Measurements from ENCODE around the gene CA10.

CA10 gene

DNA sequence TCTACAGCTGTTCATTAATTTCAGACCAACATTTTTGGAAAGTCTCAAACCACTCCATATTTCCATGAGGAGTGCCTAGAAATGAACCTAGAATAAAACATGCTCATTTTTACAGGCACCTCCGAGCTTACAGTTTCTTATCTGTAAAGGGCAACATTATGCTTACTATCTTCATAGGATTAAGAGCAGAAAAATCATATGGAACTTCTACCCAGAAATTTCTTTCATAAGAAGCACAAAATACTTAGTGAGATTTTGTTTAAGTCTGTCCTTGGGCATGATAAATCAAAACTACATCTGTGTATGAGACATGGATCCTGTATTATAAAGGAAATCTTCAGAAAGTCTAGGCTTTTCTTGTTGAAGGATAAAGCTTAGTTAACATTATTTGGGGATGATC lies 187.4 kb downstream of the CA10 start:
- Mint-ChIP-seq H3K27ac (no peak overlapping the region), H3K4me1 (ENCODE audit: low read depth) (no peaks in the 10 kb centered on the region), H3K9me3 (peaks cover 2% of the 10 kb centered on the region), H3K27me3 (no peaks in the 10 kb centered on the region), H3K36me3 (ENCODE audit: low read depth) (no peaks in the 10 kb centered on the region), H3K4me3 (no peak overlapping the region)
- DNase-seq = no peak

DNA sequence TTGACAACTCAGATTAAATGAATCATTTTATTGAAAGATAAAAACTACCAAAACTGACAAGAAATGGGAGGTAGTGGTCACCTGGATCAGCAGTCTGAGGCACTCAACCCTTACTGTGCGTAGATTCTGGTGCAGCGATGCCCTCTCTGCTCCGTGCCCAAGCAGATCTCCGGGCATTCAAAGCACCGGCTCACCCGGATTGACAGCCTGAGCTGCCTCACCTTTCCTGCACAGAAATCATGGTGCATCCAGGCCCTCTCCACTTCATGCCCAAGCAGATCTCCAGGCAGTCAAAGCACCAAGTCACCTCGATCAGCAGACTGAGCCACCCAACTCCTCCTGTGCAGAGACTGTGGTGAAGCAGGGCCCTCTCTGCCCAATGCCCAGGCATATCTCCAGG lies 196.8 kb downstream of the CA10 start:
- H3K4me3 Mint-ChIP-seq = no peak overlapping the region

DNA sequence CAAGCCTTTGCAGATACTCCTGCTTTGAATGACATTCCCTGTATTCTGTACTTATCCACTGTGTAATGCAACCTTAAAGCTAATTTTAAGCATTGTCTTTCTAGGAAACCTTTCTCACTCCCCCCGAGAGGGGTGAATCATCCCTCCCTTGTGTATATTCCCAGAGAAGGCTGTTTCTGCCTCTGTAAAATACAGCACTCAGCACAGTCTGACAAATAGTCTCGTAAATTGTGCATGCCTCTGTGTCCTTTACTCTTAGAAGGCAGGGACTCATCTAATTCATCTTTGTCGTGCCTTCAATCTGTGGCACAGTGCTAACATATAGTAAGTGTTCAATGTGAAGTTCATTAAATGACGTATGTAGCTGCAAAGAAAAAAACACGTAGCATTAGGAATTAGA lies 200.7 kb downstream of the CA10 start:
- Mint-ChIP-seq H3K27ac (no peak overlapping the region), H3K36me3 (ENCODE audit: low read depth) (no peaks in the 10 kb centered on the region), H3K4me1 (ENCODE audit: low read depth) (no peaks in the 10 kb centered on the region), H3K27me3 (peaks cover 2% of the 10 kb centered on the region), H3K9me3 (peaks cover 8% of the 10 kb centered on the region), H3K4me3 (no peak overlapping the region)
- DNase-seq = no peak

More for the DNA sequence above, 196.8 kb downstream of the CA10 start:
- H3K36me3 Mint-ChIP-seq (ENCODE audit: low read depth) = no peaks in the 10 kb centered on the region
- peaks cover 22% of the 10 kb centered on the region for H3K9me3 Mint-ChIP-seq
- no peaks in the 10 kb centered on the region for H3K27me3 Mint-ChIP-seq
- no peak for DNase-seq
- H3K27ac Mint-ChIP-seq = no peak overlapping the region
- no peaks in the 10 kb centered on the region for H3K4me1 Mint-ChIP-seq (ENCODE audit: low read depth)

DNA sequence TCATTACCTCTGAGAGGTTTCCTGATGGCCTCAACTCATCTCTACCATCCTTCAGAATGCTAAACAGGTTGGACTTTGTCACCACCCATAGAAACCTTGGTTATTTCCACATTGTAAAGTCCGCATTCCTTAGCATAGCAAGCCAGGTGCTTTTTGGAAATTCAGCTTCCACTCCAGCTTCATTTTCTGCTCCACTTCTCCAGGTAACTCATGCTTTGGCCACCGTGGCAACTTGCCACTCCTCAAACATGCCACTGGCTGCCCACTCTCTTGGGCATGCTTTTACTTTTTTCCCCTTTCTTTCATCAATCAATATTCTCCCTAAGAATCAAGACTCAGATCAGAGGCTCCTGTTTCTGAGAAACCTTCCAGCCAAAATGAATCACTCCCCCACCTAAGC lies 203.3 kb downstream of the CA10 start:
- no peaks in the 10 kb centered on the region for H3K4me1 Mint-ChIP-seq (ENCODE audit: low read depth)
- DNase-seq = no peak
- H3K4me3 Mint-ChIP-seq = no peak overlapping the region
- no peak overlapping the region for H3K27ac Mint-ChIP-seq
- no peaks in the 10 kb centered on the region for H3K9me3 Mint-ChIP-seq
- H3K27me3 Mint-ChIP-seq = peaks cover 2% of the 10 kb centered on the region
- H3K36me3 Mint-ChIP-seq (ENCODE audit: low read depth) = no peaks in the 10 kb centered on the region

DNA sequence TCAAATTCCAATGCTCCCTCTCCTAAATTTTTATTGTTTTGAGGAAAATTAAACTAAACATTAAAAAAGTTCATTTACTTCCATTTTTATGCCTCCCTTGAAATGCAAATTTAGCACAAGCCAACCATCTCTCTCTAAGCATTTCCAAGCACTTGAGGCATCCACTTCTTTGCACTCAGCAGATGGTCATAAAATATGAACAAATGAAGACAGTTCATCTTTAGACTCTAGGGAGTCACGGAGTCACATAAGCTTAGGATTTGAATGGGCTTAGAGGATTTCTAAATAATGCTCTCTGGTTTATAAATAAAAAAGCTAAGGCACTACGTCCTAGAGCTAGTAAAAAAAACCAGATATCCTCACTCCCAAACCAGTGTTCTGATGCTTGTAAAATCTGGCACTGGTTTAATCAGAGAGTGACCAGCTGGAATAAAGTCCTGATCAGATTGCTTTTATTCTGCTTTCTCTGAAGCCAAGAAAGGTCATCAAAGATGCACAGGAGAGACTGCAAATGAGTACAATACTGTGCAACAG lies 204.2 kb downstream of the CA10 start:
- DNase-seq = no peak
- no peaks in the 10 kb centered on the region for H3K4me1 Mint-ChIP-seq (ENCODE audit: low read depth)
- no peaks in the 10 kb centered on the region for H3K9me3 Mint-ChIP-seq
- no peaks in the 10 kb centered on the region for H3K36me3 Mint-ChIP-seq (ENCODE audit: low read depth)
- H3K27ac Mint-ChIP-seq = no peak overlapping the region
- H3K4me3 Mint-ChIP-seq = no peak overlapping the region
- H3K27me3 Mint-ChIP-seq = peaks cover 2% of the 10 kb centered on the region

DNA sequence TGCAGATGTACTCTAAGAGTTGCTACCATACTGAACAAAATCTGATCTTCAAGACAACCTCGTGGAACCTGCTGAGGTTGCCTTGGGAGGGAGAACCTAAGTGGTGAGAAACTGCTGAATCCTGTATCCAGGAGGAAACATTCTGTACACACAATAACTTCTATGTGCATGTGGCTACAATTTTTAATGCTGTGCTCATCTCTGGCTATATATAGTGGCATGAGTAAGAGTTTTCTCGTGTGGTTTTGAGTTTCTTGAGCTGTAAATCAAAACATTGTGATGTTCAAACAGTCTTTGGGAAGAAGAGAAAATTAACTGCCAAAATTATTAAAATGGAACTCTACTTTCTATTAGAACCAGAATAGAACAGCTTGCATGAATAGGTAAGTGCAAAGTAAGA lies 206.8 kb downstream of the CA10 start:
- Mint-ChIP-seq H3K9me3 (no peaks in the 10 kb centered on the region), H3K4me3 (no peak overlapping the region), H3K4me1 (ENCODE audit: low read depth) (no peaks in the 10 kb centered on the region), H3K27ac (no peak overlapping the region), H3K36me3 (ENCODE audit: low read depth) (no peaks in the 10 kb centered on the region), H3K27me3 (peaks cover 8% of the 10 kb centered on the region)
- no peak for DNase-seq

DNA sequence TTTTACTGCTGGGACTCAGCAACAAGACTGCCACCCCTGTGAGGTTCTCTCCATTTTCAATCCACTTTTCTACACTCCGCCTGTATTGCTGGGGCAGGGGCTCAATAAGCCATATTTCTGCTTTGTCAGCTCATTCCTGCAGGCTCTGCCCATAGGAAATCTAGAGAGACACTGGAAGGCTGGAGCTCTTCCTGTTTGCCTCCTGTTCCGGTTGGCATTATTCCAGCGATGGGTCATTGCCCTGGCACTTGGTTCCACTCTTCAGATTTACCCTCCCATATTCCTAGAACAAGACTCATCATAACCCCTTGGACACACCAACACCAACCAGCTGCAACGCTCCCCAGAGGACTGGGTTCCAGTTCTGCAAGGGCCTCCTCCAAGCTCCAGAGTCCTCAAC lies 210.4 kb downstream of the CA10 start:
- no peak overlapping the region for H3K27ac Mint-ChIP-seq

DNA sequence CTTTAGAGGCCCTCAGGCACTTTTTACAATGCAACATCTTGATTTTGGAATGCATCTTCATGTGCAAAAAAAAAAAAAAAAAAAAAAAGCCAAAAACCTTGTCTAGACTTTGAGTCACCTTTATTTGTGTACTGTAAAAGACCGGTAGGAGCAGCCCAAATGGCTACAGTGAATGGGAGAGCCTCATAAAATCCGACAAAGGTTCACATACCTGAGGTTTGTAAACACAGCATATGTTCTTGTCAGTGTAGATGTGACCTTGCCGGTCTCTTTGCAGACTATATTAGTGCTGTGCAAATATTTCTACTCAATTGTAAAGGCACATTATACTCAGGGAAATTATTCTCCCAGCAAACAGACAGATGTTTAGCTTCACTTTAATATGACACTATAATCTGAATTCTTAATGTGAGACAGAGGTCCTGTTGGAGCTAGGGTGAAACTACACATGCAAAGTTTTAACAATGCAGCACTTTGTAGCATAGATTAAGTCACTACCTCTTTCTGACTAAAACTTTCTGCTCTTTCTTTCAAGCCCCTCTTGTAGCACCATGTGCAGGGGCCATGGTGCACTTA lies 211.3 kb downstream of the CA10 start:
- no peaks in the 10 kb centered on the region for H3K36me3 Mint-ChIP-seq (ENCODE audit: low read depth)
- no peak overlapping the region for H3K27ac Mint-ChIP-seq
- DNase-seq = no peak
- peaks cover 9% of the 10 kb centered on the region for H3K27me3 Mint-ChIP-seq
- no peaks in the 10 kb centered on the region for H3K9me3 Mint-ChIP-seq
- H3K4me3 Mint-ChIP-seq = no peak overlapping the region
- no peaks in the 10 kb centered on the region for H3K4me1 Mint-ChIP-seq (ENCODE audit: low read depth)

More for the DNA sequence above, 210.4 kb downstream of the CA10 start:
- H3K4me3 Mint-ChIP-seq = no peak overlapping the region
- no peaks in the 10 kb centered on the region for H3K4me1 Mint-ChIP-seq (ENCODE audit: low read depth)
- H3K9me3 Mint-ChIP-seq = no peaks in the 10 kb centered on the region
- peaks cover 9% of the 10 kb centered on the region for H3K27me3 Mint-ChIP-seq
- no peak for DNase-seq
- no peaks in the 10 kb centered on the region for H3K36me3 Mint-ChIP-seq (ENCODE audit: low read depth)

DNA sequence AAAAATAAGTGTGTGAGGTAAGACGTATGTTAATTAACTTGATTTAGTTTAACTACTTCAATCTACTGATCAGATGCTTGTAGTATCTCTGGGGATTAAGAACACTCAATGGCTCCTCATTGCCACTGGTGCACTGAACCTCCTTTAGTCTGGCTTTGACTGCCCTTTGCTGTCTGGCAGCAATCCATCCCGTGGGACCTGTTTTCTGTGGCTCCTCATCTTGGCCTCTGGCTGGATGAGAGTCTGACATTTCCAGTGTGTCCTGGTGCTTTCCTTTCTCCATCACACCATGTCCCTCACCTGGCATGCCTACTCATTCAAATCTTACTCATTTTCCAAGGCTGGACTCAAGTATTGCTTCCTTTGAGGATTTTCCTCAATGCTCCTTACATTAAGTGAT lies 212.2 kb downstream of the CA10 start:
- no peak overlapping the region for H3K27ac Mint-ChIP-seq
- no peak for DNase-seq
- no peaks in the 10 kb centered on the region for H3K36me3 Mint-ChIP-seq (ENCODE audit: low read depth)
- peaks cover 9% of the 10 kb centered on the region for H3K27me3 Mint-ChIP-seq
- H3K4me1 Mint-ChIP-seq (ENCODE audit: low read depth) = no peaks in the 10 kb centered on the region
- H3K9me3 Mint-ChIP-seq = no peaks in the 10 kb centered on the region
- H3K4me3 Mint-ChIP-seq = no peak overlapping the region

DNA sequence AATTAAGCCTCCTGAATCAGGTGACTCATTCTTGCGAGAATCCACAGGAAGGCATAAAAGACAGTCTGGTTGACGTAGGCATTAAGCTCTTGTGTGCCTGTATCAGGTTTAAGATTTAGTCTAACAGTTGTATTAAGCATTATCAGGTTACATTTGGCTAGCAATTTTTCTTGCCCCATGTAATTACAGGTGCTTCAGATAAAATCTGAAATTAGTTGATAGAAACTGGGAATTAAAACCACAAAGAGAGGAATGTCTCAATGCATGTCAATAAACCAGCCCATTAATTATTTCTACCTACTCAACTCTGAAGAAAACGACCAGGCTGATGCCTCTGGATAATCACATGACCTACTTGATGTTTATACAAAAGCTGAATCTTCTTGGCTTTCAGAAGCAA lies 217.2 kb downstream of the CA10 start:
- Mint-ChIP-seq H3K36me3 (ENCODE audit: low read depth) (no peaks in the 10 kb centered on the region), H3K27me3 (peaks cover 3% of the 10 kb centered on the region), H3K4me1 (ENCODE audit: low read depth) (no peaks in the 10 kb centered on the region), H3K4me3 (no peak overlapping the region), H3K9me3 (no peaks in the 10 kb centered on the region), H3K27ac (no peak overlapping the region)
- DNase-seq = no peak

DNA sequence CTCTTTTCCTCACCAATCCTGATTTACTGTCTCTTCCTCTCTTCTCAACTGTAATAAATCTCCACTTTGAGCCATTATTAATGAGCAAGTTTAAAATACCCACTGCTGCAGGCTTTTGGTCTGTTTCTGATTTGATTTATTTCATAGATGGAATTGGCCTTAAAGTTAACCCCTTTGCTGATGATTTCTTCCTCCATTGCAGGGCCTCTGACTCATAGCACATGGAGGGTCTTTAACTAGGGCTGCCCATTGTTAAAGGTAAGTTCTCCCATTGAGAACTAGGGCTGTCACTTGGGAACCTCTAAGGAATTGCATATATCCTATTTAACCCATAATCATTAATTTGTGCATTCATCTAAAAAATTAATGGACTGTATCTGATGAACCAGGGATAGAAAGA lies 221.2 kb downstream of the CA10 start:
- no peak overlapping the region for H3K27ac Mint-ChIP-seq
- no peaks in the 10 kb centered on the region for H3K27me3 Mint-ChIP-seq
- H3K4me3 Mint-ChIP-seq = no peak overlapping the region
- no peaks in the 10 kb centered on the region for H3K36me3 Mint-ChIP-seq (ENCODE audit: low read depth)
- no peaks in the 10 kb centered on the region for H3K9me3 Mint-ChIP-seq
- no peaks in the 10 kb centered on the region for H3K4me1 Mint-ChIP-seq (ENCODE audit: low read depth)
- no peak for DNase-seq

DNA sequence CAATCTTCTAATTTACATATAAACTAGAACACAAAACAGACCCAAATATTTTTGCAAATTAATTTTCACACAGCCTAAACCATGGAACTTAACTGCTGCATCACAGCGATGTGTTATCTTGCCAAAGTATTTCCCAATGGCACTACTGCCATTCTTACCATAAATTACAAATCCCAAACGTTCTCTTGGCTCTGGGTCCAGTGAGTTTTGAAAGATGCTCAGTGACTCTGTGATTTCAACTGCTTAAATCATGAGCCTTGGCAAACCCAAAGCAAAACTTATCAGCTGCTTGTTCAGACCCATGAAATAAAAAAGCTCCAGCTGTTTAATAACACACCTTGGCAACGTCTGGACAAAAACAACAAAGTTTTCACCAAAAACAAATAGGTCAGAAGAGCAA lies 223.0 kb downstream of the CA10 start:
- Mint-ChIP-seq H3K36me3 (ENCODE audit: low read depth) (no peaks in the 10 kb centered on the region), H3K27me3 (no peaks in the 10 kb centered on the region), H3K27ac (no peak overlapping the region), H3K4me3 (no peak overlapping the region), H3K4me1 (ENCODE audit: low read depth) (no peaks in the 10 kb centered on the region), H3K9me3 (no peaks in the 10 kb centered on the region)
- no peak for DNase-seq

DNA sequence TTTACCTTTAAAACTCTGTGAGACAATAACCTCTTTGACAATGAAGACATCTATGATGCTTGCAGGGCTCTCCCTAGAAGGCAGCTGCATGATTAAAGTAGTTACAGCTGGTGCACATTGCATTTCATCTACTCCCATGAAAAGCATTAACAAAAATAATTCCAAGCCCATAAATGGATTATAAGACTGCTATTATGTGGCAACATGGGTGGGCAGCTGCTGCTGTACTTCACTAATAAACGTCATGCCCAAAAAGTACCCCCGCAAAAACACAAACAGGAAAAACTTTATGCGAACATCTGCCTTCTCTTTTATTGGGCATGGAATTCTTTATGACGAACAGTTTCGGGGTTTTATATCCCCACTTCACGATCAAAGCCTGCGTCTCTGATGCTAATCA lies 224.9 kb downstream of the CA10 start:
- Mint-ChIP-seq H3K4me1 (ENCODE audit: low read depth) (no peaks in the 10 kb centered on the region), H3K27me3 (no peaks in the 10 kb centered on the region), H3K4me3 (no peak overlapping the region), H3K36me3 (ENCODE audit: low read depth) (no peaks in the 10 kb centered on the region), H3K9me3 (no peaks in the 10 kb centered on the region), H3K27ac (no peak overlapping the region)
- no peak for DNase-seq

DNA sequence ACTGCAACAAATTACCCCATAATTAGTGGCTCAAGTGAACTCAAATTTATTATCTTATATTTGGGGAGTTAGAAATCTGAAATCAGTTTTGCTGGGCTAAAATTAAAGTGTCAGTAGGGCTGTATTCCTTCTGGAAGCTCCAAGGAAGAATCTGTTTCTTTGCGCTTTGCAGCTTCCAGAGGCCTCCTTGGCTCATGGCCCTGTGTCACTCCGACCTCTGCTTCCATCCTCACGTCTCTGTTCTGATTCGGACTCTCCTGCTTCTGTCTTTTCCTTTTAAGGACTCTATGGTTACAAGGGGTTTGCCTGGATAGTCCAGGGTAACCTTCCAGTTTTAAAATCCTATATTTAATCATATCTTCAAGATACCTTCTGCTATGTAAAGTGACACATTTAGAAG lies 232.1 kb downstream of the CA10 start:
- peaks cover 4% of the 10 kb centered on the region for H3K27me3 Mint-ChIP-seq
- no peaks in the 10 kb centered on the region for H3K4me1 Mint-ChIP-seq (ENCODE audit: low read depth)

DNA sequence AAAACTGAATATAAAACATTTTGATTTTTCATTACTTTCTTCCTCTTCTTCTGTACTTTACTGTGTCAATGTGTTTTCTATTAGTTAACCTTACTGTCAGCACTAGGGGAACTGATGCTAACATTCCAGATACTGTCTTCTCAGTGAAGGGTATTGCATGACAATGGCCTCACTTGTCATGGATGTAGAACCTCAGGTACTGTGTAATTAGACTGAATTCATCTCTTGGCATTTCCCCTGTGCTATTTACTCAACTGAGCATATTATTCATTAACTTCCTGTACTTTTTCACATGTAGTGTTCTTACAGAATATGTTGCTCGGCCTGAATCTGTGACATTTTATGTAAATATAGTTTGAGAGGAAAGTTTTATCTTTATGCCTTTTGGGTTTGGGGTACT lies 237.0 kb downstream of the CA10 start:
- Mint-ChIP-seq H3K9me3 (no peaks in the 10 kb centered on the region), H3K27me3 (peaks cover 4% of the 10 kb centered on the region), H3K4me1 (ENCODE audit: low read depth) (no peaks in the 10 kb centered on the region), H3K27ac (no peak overlapping the region), H3K4me3 (no peak overlapping the region), H3K36me3 (ENCODE audit: low read depth) (no peaks in the 10 kb centered on the region)
- no peak for DNase-seq

More for the DNA sequence above, 232.1 kb downstream of the CA10 start:
- Mint-ChIP-seq H3K36me3 (ENCODE audit: low read depth) (no peaks in the 10 kb centered on the region), H3K9me3 (no peaks in the 10 kb centered on the region), H3K4me3 (no peak overlapping the region), H3K27ac (no peak overlapping the region)
- no peak for DNase-seq

DNA sequence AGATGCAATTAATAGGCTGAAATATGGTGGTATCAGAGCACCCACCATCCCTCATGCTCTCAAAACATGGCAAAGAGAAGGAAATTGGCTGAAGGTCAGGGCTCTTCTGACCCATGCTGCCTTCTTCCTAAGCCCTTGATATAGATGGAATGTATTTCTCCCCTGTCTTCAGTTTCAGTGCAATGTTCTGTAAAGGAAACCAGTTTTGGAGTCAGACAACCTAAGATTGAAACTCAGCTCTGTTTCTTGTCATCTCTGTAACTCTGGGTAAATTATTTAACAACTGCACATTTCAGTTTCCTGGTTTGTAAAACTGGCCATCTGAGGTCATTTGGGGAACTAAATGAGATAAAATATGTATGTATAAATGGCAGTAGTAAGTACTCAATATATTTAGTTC lies 243.9 kb downstream of the CA10 start:
- H3K4me1 Mint-ChIP-seq (ENCODE audit: low read depth) = no peaks in the 10 kb centered on the region
- H3K27ac Mint-ChIP-seq = no peak overlapping the region
- H3K4me3 Mint-ChIP-seq = no peak overlapping the region
- no peaks in the 10 kb centered on the region for H3K27me3 Mint-ChIP-seq
- H3K9me3 Mint-ChIP-seq = no peaks in the 10 kb centered on the region
- no peak for DNase-seq
- H3K36me3 Mint-ChIP-seq (ENCODE audit: low read depth) = no peaks in the 10 kb centered on the region
